Left lung (tissue), 14 donors: ENCODE results near the gene ERAP2. TPM values are rescaled to one million over a fixed set of nuclear protein-coding genes. Genes with fewer than 3 reads are reported as not detected.

Experiments used
- ATAC-seq: fragments of 200-7000 bp; cut with Tn5 transposase; one replicate; pipeline ENCODE4 v1.9.1; 2020; ENCODE audit warnings: moderate library complexity
- DNase-seq, 4 donors: peaks; one replicate each; pipeline ENCODE4 v3.0.0-alpha.2; 2013 to 2020
- H3K27ac ChIP-seq, 2 donors: fragments of 200-600 bp; sonication (generic) in 1 of 2; one replicate each; pipeline versions ENCODE4 v1.5.0 to v1.8.0; 2020 to 2021
- H3K27me3 ChIP-seq, 2 donors: fragments of 200-600 bp; sonication (generic) in 1 of 2; one replicate each; pipeline versions ENCODE4 v1.5.0 to v1.8.0; 2020 to 2021
- H3K36me3 ChIP-seq, 2 donors: fragments of 200-600 bp; sonication (generic) in 1 of 2; one replicate each; pipeline versions ENCODE4 v1.5.0 to v1.8.0; 2020 to 2021
- H3K4me1 ChIP-seq, 2 donors: fragments of 200-600 bp; one replicate each; pipeline ENCODE4 v1.8.0; 2021
- H3K4me3 ChIP-seq, 2 donors: fragments of 200-600 bp; sonication (generic) in 1 of 2; one replicate each; pipeline versions ENCODE4 v1.5.0 to v1.8.0; 2020 to 2021; ENCODE audit warnings: mild to moderate bottlenecking in 1 of 2
- H3K9me3 ChIP-seq, 2 donors: fragments of 200-600 bp; sonication (generic) in 1 of 2; one replicate each; pipeline versions ENCODE4 v1.5.0 to v1.8.0; 2020 to 2021
- intact Hi-C, 2 donors: fragments of 100-400 bp; cut with DNase I; formaldehyde crosslinking; loops; one replicate each; pipeline versions ENCODE4 v1.11.2 to v1.14.2; 2022
- long read RNA-seq, 12 donors: library from polyadenylated mRNA in 2 of 12; unstranded in 2 of 12; transcript quantifications; one replicate each; pipeline ENCODE4 v2.0.0 and lab custom pipeline, GENCODE V29; 2019 to 2026
- polyA plus RNA-seq, 6 donors: library from polyadenylated mRNA; unstranded; fragments of 120-200 nt; gene quantifications; one replicate each; pipeline ENCODE4 v1.2.1, GENCODE V29; 2013; ENCODE audit not compliant: insufficient read length in 6 of 6
- total RNA-seq, 2 donors: library from RNA; stranded (reverse); fragmentation: NEBNext Ultra II Directional; extraction: Animal tissue kit (Norgen Biotek cat#: 25700); gene quantifications; one replicate each; pipeline ENCODE4 v1.2.1, GENCODE V29; 2021
- TF ChIP-seq, protein P1 (sequence below), 2 donors: fragments of 200-600 bp; sonication (generic) in 1 of 2; IDR thresholded peaks; one replicate each; pipeline versions ENCODE4 v1.5.0 to v1.8.0; 2021; ENCODE audit warnings: antibody characterized with exemption in 2 of 2
- donor health status: DM: no; HTN: yes; CAD: no.
- donor health status: DM: no; HTN: no; CAD: no.

The ERAP2 gene, protein sequence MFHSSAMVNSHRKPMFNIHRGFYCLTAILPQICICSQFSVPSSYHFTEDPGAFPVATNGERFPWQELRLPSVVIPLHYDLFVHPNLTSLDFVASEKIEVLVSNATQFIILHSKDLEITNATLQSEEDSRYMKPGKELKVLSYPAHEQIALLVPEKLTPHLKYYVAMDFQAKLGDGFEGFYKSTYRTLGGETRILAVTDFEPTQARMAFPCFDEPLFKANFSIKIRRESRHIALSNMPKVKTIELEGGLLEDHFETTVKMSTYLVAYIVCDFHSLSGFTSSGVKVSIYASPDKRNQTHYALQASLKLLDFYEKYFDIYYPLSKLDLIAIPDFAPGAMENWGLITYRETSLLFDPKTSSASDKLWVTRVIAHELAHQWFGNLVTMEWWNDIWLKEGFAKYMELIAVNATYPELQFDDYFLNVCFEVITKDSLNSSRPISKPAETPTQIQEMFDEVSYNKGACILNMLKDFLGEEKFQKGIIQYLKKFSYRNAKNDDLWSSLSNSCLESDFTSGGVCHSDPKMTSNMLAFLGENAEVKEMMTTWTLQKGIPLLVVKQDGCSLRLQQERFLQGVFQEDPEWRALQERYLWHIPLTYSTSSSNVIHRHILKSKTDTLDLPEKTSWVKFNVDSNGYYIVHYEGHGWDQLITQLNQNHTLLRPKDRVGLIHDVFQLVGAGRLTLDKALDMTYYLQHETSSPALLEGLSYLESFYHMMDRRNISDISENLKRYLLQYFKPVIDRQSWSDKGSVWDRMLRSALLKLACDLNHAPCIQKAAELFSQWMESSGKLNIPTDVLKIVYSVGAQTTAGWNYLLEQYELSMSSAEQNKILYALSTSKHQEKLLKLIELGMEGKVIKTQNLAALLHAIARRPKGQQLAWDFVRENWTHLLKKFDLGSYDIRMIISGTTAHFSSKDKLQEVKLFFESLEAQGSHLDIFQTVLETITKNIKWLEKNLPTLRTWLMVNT
- total RNA-seq (10 to 100 TPM; 28.6 to 34.5 TPM), polyA plus RNA-seq (10 to 100 TPM; 17.0 to 40.6 (median 23.7) TPM)
- long read RNA-seq, donor 1: 0 reads
- long read RNA-seq, donor 2, full-length matches to known transcripts: 2 of 2 reads
- long read RNA-seq, donor 2, partial matches to known transcripts: 0 of 2 reads
- long read RNA-seq, donor 2, other reads (novel, unspliced or antisense): 0 of 2 reads
- long read RNA-seq, donor 3, full-length matches to known transcripts: 2 of 2 reads
- long read RNA-seq, donor 3, partial matches to known transcripts: 0 of 2 reads
- long read RNA-seq, donor 3, other reads (novel, unspliced or antisense): 0 of 2 reads
- long read RNA-seq, donor 4, partial matches to known transcripts: 2 of 3 reads
- long read RNA-seq, donor 4, other reads (novel, unspliced or antisense): 1 of 3 reads
- long read RNA-seq, donor 5, full-length matches to known transcripts: 1 of 1 reads
- long read RNA-seq, donor 5, partial matches to known transcripts: 0 of 1 reads
- long read RNA-seq, donor 5, other reads (novel, unspliced or antisense): 0 of 1 reads
- long read RNA-seq, donor 6: 0 reads
- long read RNA-seq, donor 7, full-length matches to known transcripts: 1 of 1 reads
- long read RNA-seq, donor 7, partial matches to known transcripts: 0 of 1 reads
- long read RNA-seq, donor 7, other reads (novel, unspliced or antisense): 0 of 1 reads
- long read RNA-seq, donor 8, full-length matches to known transcripts: 1 of 1 reads
- long read RNA-seq, donor 8, partial matches to known transcripts: 0 of 1 reads
- long read RNA-seq, donor 8, other reads (novel, unspliced or antisense): 0 of 1 reads
- long read RNA-seq, donor 9: 0 reads
- long read RNA-seq, donor 10, full-length matches to known transcripts: 1 of 3 reads
- long read RNA-seq, donor 10, partial matches to known transcripts: 2 of 3 reads
- long read RNA-seq, donor 10, other reads (novel, unspliced or antisense): 0 of 3 reads
- long read RNA-seq, donor 11: 0 reads
- long read RNA-seq, donor 12, full-length matches to known transcripts: 3 of 3 reads
- long read RNA-seq, donor 12, partial matches to known transcripts: 0 of 3 reads
- long read RNA-seq, donor 12, other reads (novel, unspliced or antisense): 0 of 3 reads

DNA sequence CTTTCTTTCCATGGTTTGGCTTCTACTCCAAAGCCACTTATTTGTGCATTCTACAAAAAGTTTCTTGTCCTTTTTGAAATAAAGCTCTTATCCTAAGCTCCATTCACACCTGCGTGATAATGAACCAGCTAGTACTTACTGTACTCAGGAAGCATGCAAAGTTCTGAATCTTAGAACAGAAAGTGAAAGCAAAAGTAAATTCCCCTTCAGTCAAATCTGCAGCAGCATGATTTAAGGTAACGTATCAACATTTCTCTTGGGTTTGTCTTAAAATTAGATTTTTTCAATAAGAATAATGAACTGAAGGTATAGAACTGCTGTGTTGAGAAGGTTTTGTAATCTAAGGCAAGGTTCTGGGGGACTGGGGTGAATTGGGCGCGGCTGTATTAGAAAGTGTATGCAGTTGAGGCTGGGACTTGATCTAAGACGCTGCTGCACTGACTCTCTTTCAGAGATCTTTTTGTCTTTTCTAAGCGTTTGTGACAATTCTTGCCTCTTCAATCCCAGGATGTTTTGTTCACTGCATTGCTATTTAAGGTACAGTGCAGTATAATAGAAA lies at the start of gene ERAP2:
ERAP2 (plus strand) TSS at position 209 of the 559 bp plus-strand sequence. CDS start 3,186 bp downstream, outside the sequence.
- peak within 1 kb of the TSS; percentile 72 to 85 for H3K27ac ChIP-seq
- peak; percentile 86 for ATAC-seq
- TF ChIP-seq, protein P1, sequence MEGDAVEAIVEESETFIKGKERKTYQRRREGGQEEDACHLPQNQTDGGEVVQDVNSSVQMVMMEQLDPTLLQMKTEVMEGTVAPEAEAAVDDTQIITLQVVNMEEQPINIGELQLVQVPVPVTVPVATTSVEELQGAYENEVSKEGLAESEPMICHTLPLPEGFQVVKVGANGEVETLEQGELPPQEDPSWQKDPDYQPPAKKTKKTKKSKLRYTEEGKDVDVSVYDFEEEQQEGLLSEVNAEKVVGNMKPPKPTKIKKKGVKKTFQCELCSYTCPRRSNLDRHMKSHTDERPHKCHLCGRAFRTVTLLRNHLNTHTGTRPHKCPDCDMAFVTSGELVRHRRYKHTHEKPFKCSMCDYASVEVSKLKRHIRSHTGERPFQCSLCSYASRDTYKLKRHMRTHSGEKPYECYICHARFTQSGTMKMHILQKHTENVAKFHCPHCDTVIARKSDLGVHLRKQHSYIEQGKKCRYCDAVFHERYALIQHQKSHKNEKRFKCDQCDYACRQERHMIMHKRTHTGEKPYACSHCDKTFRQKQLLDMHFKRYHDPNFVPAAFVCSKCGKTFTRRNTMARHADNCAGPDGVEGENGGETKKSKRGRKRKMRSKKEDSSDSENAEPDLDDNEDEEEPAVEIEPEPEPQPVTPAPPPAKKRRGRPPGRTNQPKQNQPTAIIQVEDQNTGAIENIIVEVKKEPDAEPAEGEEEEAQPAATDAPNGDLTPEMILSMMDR (IDR thresholded peaks at IDR 0.05): no peak
- DNase-seq: peak in 2 of 4 donors; percentile 51 to 52
- H3K4me1 ChIP-seq: peaks cover 10 to 47% of the 10 kb centered on the region in 2 donors
- peaks cover 0 to 2% of the 10 kb centered on the region in 2 donors for H3K36me3 ChIP-seq
- no peaks in the 10 kb centered on the region for H3K27me3 ChIP-seq
- intact Hi-C loops: no loop called here
- peak within 1 kb of the TSS; percentile 57 to 76 for H3K4me3 ChIP-seq
- no peaks in the 10 kb centered on the region for H3K9me3 ChIP-seq

DNA sequence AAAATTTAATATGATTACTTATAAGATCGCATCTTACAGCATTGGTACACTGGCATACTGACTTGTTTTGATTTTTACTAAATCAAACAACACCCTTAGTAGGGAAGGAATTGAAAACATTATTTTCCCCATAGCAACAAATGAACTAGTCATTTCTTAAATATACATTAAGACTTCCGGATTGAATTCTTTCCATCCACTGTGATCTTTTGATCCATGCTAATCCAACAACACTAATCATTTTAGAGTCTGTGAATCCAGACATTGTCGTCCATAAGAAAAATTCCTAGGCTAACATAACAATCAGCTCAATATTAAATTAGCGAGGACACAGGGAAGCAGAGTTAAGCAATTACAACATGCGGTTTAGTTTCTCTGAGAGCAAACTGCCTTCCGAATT lies 47.0 kb upstream of the ERAP2 start:
- DNase-seq (no peak), ATAC-seq (no peak)

DNA sequence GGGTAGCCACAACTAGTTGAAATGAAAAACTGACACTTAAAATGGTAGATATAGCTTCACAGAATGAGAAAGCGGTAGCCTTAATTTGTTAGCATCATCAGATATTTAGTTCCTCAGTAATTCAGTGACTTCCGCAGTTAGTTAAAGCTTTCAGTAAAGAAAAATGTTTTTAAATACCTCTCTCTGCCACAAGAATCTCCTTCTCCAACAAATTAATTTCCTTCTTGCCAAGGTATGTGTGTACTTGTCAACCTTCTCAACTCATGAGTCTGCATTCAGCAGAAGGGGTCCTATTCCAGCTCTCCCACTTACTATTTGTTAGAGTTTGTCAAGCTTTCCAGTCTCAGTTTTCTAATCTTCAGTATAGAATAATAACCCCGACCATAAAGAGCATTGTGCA lies 42.3 kb upstream of the ERAP2 start:
- H3K27ac ChIP-seq: no peak overlapping the region
- no peaks in the 10 kb centered on the region for H3K27me3 ChIP-seq
- intact Hi-C loops: no loop called here
- DNase-seq (no peak), ATAC-seq (no peak)
- H3K4me3 ChIP-seq: no peak overlapping the region
- TF ChIP-seq, protein P1 (IDR thresholded peaks at IDR 0.05): no peak
- H3K36me3 ChIP-seq: no peaks in the 10 kb centered on the region
- H3K4me1 ChIP-seq: no peaks in the 10 kb centered on the region
- no peaks in the 10 kb centered on the region for H3K9me3 ChIP-seq

More for the DNA sequence above, 47.0 kb upstream of the ERAP2 start:
- H3K4me1 ChIP-seq: no peaks in the 10 kb centered on the region
- no peak overlapping the region for H3K4me3 ChIP-seq
- intact Hi-C loops: no loop called here
- TF ChIP-seq, protein P1 (IDR thresholded peaks at IDR 0.05): no peak
- no peak overlapping the region for H3K27ac ChIP-seq
- no peaks in the 10 kb centered on the region for H3K9me3 ChIP-seq
- no peaks in the 10 kb centered on the region for H3K36me3 ChIP-seq
- H3K27me3 ChIP-seq: no peaks in the 10 kb centered on the region

DNA sequence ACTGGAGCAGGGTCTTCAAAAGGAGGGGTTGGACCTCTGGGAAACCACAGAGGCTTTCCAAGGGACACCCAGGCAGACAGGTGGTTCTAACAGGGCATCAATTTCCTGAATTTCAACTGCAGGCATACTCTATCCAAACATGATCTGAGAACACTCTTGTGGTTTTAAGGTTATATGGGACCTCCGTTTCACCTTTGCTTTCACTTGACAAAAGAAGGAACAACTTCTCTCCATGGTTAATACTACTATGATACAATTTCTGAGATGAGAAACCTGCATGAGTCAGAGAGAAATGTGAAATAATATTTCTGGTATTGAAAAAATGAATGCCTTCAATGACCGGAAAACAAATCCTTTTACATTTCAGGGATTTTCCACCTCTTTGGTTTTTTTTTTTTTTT lies 40.5 kb upstream of the ERAP2 start:
- no peaks in the 10 kb centered on the region for H3K4me1 ChIP-seq
- no peaks in the 10 kb centered on the region for H3K9me3 ChIP-seq
- H3K27me3 ChIP-seq: no peaks in the 10 kb centered on the region
- TF ChIP-seq, protein P1 (IDR thresholded peaks at IDR 0.05): no peak
- ATAC-seq (no peak), DNase-seq (no peak)
- H3K27ac ChIP-seq: no peak overlapping the region
- H3K36me3 ChIP-seq: no peaks in the 10 kb centered on the region
- intact Hi-C loops: no loop called here
- no peak overlapping the region for H3K4me3 ChIP-seq
